Brain microvascular endothelial cell (primary cell): ENCODE measurements around the gene NRCAM.

Experiments
- DNase-seq: peaks from one replicate; pipeline ENCODE4 v3.0.0-alpha.2; 2020
- H3K27ac ChIP-seq: fragments of 250-450 bp; sonication (Bioruptor Pico); 2 replicates; pipeline ENCODE4 v1.5.1; 2020; ENCODE audit warnings: mild to moderate bottlenecking, moderate library complexity
- H3K27me3 ChIP-seq: fragments of 250-450 bp; sonication (Bioruptor Pico); replicated peaks from 2 replicates; pipeline ENCODE4 v1.5.1; 2020; ENCODE audit warnings: mild to moderate bottlenecking
- H3K36me3 ChIP-seq: fragments of 250-450 bp; sonication (Bioruptor Pico); replicated peaks from 2 replicates; pipeline ENCODE4 v1.5.1; 2020; ENCODE audit warnings: mild to moderate bottlenecking
- H3K4me3 ChIP-seq: 2 replicates; pipeline ENCODE4 v1.5.1; 2011; ENCODE audit warnings: low read depth, mild to moderate bottlenecking, control low read depth, low read length, moderate library complexity
- in situ Hi-C: cut with HindIII; loops from 2 replicates; pipeline ENCODE4 v1.10.0; 2017; ENCODE audit warnings: low sequenced_read_pairs, low pct_ligation_motif_present
- TF ChIP-seq, protein P1 (sequence below): IDR thresholded peaks from 2 replicates; pipeline ENCODE4 v1.5.1; 2011; ENCODE audit warnings: low read depth, mild to moderate bottlenecking, moderate library complexity, low read length, control low read depth, inconsistent platforms; ENCODE audit errors: missing control alignments

The NRCAM gene

DNA sequence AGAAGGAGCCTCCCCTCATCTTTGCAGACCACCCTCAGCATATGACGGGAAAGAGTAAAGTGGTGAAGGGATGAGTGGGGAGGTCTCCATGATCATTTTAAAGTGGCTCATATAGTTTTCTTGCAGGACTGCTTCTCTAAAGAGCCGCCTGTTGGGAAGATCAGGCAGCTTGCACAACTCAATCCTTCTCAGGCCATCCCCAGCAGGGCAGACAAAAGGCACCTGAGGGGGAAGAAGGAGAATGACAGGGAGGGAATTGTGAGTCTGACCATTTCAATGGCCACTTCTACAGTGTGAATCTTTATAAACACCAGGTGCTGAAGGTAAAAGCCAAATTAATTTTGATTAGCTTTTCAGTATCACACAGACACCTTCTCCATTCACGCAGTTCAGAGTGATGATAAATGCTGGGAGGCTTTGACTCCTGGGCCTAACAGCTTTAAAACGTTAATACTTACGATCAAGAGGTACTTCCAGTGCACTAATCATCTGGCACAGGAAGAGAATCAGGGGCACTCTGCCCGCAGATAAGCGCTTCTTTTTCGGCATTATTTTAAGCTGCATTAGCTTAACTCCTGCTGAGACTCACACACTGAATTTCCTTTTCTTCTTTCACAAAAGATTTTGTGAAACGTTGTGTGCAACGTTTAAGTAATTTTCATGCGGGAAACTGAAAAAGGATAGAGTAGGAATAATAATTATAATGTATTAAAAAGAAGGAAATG lies 216.6 kb downstream of the NRCAM start:
- DNase-seq, result no peak
- TF ChIP-seq, protein P1, sequence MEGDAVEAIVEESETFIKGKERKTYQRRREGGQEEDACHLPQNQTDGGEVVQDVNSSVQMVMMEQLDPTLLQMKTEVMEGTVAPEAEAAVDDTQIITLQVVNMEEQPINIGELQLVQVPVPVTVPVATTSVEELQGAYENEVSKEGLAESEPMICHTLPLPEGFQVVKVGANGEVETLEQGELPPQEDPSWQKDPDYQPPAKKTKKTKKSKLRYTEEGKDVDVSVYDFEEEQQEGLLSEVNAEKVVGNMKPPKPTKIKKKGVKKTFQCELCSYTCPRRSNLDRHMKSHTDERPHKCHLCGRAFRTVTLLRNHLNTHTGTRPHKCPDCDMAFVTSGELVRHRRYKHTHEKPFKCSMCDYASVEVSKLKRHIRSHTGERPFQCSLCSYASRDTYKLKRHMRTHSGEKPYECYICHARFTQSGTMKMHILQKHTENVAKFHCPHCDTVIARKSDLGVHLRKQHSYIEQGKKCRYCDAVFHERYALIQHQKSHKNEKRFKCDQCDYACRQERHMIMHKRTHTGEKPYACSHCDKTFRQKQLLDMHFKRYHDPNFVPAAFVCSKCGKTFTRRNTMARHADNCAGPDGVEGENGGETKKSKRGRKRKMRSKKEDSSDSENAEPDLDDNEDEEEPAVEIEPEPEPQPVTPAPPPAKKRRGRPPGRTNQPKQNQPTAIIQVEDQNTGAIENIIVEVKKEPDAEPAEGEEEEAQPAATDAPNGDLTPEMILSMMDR, result no peak
- Histone ChIP-seq H3K36me3 (no peaks in the 10 kb centered on the region), H3K4me3 (no peak overlapping the region), H3K27me3 (no peaks in the 10 kb centered on the region), H3K27ac (no peak overlapping the region)
- in situ Hi-C loops, result no loop called here

DNA sequence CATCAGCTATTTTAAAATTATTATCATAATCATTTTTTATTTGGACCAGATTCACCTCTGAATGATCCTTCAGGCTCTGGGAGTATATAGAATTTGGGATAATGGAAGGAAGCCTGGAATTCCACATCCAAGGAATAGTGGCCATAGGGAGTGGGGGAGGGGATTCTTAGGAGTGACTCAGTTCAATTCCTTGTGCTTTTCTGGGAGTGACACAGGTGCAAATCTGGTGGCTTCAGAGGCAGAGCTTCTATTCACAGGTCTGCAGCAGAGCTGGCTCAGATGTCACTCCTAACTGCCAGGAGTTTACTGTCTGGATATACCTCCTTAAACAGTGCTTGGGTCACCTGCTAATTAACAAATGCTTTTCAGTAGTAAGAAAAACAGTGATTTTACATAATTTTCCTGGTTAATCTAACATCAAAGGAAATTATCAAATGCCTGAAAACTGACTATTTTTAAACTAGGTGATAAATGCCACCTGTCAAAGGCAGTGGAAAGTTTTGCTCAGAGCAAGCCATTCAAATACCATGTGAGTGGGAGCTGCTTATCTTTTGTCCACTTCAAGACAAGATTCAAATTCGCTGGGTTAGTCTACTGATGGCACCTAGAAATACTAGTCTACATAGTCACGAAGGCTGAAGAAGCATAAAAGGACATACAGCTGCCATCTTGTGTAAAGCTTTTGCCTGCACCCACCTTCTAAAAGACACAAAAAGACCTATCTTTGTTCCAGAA lies 219.4 kb downstream of the NRCAM start:
- H3K4me3 ChIP-seq, result no peak overlapping the region
- in situ Hi-C loops, result no loop called here
- no peak for DNase-seq
- no peaks in the 10 kb centered on the region for H3K36me3 ChIP-seq
- H3K27ac ChIP-seq, result no peak overlapping the region
- TF ChIP-seq, protein P1, result no peak
- no peaks in the 10 kb centered on the region for H3K27me3 ChIP-seq

DNA sequence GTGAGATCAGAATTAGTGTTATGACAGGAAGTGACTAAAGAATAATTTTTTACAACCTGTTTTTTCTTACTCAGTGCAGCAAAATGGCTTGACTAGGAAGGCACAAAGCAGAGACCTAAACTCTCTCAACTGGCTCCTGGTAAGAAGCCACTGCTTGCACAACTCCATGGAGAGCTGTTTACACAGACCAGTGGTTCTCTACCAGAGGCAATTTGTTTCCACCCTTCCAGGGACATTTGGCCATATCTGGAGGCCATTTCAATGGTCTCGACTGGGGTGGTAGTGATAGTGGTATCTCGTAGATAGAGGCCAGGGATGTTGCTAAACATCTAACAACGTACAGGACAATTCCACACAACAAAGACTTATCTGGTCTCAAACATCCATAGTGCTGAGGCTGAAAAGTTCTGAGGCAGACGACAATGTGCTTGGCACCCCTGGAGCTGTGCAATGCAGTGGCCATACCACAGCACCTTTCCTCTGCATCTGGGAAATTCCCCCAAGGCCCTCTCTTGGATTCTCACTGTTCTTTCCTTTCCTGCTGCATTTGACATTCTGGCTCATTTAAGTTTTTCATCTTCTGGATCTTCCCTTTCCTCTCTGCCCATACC lies 220.7 kb downstream of the NRCAM start:
- no peak for DNase-seq
- Histone ChIP-seq H3K27ac (peak overlapping the region; percentile 65), H3K27me3 (no peaks in the 10 kb centered on the region), H3K4me3 (no peak overlapping the region), H3K36me3 (no peaks in the 10 kb centered on the region)
- in situ Hi-C loops, result no loop called here
- TF ChIP-seq, protein P1, result no peak

DNA sequence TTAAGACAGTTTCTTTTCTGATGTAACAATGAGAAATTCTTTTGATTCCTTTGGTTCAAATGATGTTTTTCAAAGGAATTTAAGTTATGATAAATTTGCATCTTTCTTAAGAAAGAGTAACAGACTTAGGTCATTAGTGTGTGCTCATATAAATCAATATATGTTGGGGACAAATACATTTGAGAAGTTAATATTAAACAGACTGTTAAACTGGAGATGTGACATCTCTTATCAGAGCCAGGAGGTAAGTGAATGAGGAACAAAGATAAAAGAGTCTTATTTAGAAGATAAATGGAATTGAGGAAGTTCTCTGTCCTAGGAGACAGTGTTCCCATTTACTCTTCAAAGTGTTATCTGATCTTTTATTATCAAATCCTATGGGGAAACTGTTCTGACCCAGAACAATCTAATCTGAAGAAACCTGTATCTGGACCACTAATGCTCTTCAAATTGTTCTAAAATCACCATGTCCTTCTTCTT lies 221.2 kb downstream of the NRCAM start:
- TF ChIP-seq, protein P1, result no peak
- in situ Hi-C loops, result no loop called here
- no peak for DNase-seq

DNA sequence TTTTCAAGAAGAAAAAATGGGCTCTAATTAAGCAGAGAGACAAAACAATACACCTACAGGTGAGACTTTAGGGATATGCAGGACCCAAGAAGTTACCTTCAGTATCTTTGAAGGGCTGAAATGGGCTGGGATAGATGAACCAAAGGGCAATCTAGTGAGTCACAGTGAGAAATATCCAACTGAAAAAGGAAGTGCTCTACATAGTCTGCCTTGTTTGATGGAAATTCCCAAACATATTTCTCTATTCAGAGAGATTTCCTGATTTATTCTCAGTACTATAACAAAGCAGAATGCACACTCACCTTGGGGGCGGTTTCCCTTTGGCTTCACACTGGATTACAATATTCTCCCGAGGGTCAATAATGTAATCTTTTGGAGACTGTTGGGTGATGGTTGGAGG lies 222.0 kb downstream of the NRCAM start:
- in situ Hi-C loops, result no loop called here
- H3K27ac ChIP-seq, result peak overlapping the region; percentile 65
- H3K27me3 ChIP-seq, result no peaks in the 10 kb centered on the region
- H3K4me3 ChIP-seq, result no peak overlapping the region
- TF ChIP-seq, protein P1, result no peak
- no peak for DNase-seq
- no peaks in the 10 kb centered on the region for H3K36me3 ChIP-seq

More for the DNA sequence above, 221.2 kb downstream of the NRCAM start:
- Histone ChIP-seq H3K36me3 (no peaks in the 10 kb centered on the region), H3K27ac (peak overlapping the region; percentile 65), H3K27me3 (no peaks in the 10 kb centered on the region), H3K4me3 (no peak overlapping the region)
